RWPE2 (cell line): ENCODE data around the gene UROC1.

Experiments used
- ATAC-seq: fragments of 200-7000 bp; cut with Tn5 transposase; 3 replicates; pipeline ENCODE4 v1.9.1; 2021; ENCODE audit warnings: low read depth
- DNase-seq: peaks from one replicate; pipeline ENCODE4 v3.0.0-alpha.2; 2020; ENCODE audit warnings: low spot score
- H3K27ac ChIP-seq: fragments of 450-650 bp; 2 replicates; pipeline ENCODE4 v1.5.1; 2017; ENCODE audit warnings: mild to moderate bottlenecking; ENCODE audit not compliant: poor library complexity, severe bottlenecking
- H3K27me3 ChIP-seq: fragments of 250-450 bp; sonication (Bioruptor Pico); 2 replicates; pipeline ENCODE4 v1.5.1; 2021; ENCODE audit warnings: mild to moderate bottlenecking, moderate library complexity; ENCODE audit not compliant: insufficient read depth, poor library complexity, severe bottlenecking
- H3K36me3 ChIP-seq: fragments of 250-450 bp; sonication (Bioruptor Pico); 2 replicates; pipeline ENCODE4 v1.5.1; 2020; ENCODE audit warnings: low read depth, mild to moderate bottlenecking, moderate library complexity
- H3K4me1 ChIP-seq: fragments of 250-450 bp; sonication (Bioruptor Pico); 2 replicates; pipeline ENCODE4 v1.5.1; 2021; ENCODE audit warnings: mild to moderate bottlenecking, moderate library complexity; ENCODE audit not compliant: insufficient read depth, poor library complexity, severe bottlenecking
- H3K4me3 ChIP-seq: fragments of 250-450 bp; sonication (Bioruptor Pico); 2 replicates; pipeline ENCODE4 v1.5.1; 2021; ENCODE audit warnings: mild to moderate bottlenecking, moderate library complexity; ENCODE audit not compliant: severe bottlenecking
- H3K9me3 ChIP-seq: fragments of 250-450 bp; sonication (Bioruptor Pico); 2 replicates; pipeline ENCODE4 v1.5.1; 2021; ENCODE audit warnings: mild to moderate bottlenecking, moderate library complexity; ENCODE audit not compliant: severe bottlenecking
- TF ChIP-seq, protein P1 (sequence below): fragments of 450-650 bp; IDR thresholded peaks from one replicate; pipeline ENCODE4 v1.5.1; 2017; ENCODE audit warnings: mild to moderate bottlenecking, moderate library complexity; ENCODE audit not compliant: poor library complexity, severe bottlenecking

The UROC1 gene

DNA sequence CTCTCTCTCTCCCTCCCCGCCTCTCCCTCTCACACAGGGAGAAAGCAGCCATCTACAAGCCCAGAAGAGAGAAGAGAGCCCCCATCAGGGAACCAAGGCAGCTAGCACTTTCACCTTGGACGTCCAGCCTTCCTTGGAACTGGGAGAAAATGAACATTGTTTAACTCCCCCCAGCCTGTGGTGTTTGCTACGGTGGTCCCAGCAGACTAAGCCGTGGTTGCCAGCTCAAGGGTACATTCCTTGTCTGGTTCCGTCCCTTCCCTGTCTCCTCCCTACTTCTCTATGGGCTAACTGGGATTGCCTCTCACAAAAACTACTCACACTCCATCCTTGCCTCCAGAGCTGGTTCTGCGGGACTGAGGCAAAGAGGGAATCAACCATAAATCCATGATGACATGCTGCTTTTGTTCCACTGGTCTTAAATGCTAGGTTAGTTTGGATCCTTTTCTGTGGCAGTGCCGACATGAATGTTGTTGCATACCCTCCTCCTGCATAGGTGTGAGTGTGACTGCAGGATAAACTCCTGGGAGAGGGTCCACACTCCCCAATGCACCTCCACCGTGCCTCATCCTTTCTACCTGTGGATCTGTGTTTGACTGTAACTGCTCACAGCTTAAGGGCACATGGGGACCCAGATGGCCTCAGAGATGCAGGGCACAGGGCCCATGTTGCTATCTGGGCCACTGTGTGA lies 29.1 kb upstream of the UROC1 start:
- no peaks in the 10 kb centered on the region for H3K4me1 ChIP-seq
- H3K4me3 ChIP-seq, result no peak overlapping the region
- TF ChIP-seq, protein P1, sequence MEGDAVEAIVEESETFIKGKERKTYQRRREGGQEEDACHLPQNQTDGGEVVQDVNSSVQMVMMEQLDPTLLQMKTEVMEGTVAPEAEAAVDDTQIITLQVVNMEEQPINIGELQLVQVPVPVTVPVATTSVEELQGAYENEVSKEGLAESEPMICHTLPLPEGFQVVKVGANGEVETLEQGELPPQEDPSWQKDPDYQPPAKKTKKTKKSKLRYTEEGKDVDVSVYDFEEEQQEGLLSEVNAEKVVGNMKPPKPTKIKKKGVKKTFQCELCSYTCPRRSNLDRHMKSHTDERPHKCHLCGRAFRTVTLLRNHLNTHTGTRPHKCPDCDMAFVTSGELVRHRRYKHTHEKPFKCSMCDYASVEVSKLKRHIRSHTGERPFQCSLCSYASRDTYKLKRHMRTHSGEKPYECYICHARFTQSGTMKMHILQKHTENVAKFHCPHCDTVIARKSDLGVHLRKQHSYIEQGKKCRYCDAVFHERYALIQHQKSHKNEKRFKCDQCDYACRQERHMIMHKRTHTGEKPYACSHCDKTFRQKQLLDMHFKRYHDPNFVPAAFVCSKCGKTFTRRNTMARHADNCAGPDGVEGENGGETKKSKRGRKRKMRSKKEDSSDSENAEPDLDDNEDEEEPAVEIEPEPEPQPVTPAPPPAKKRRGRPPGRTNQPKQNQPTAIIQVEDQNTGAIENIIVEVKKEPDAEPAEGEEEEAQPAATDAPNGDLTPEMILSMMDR, result no peak
- no peaks in the 10 kb centered on the region for H3K9me3 ChIP-seq
- H3K27ac ChIP-seq, result no peak overlapping the region
- H3K36me3 ChIP-seq, result no peaks in the 10 kb centered on the region
- ATAC-seq, result no peak
- peak; percentile 19 for DNase-seq
- peaks cover 6% of the 10 kb centered on the region for H3K27me3 ChIP-seq

DNA sequence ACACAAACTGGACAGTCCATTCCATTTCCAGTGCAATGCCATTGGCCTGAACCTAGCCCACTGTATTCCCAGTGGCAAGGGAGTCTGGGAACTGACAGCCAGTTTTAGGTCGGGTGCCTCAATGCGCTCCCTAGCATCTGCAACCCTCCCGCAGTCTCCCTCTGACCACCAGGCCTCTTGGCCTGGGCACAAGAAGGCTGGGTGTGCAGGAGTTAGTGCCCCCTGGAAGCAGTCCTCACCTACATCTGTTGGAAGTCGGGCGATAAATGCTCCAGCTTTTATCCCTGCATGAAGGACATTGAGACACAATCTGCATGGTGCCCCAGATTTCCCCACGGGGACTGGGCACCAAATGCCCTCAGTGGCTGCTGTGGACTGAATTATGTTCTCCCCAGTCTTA lies 28.4 kb upstream of the UROC1 start:
- ATAC-seq, result no peak

DNA sequence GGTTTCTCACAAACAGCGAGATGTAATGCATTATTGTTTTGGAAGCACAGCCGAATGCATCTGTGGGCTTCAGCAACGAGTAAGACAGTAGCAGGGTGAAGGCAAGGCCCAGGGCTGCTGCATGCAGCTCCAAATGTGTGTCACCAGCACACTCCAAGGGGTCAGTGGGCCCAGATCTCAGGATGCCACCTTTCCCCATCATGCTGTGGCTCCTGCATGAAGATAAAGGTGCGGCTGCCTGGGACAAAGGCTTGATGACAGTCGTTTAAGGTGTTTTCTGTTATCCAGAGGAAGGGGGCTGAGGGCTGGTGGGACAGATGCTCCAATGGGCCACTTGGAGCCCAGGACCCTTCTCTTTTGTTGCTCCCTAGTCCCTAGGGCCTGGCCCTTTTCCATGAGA lies 28.0 kb upstream of the UROC1 start:
- H3K36me3 ChIP-seq, result no peaks in the 10 kb centered on the region
- peak; percentile 15 for DNase-seq
- H3K27ac ChIP-seq, result no peak overlapping the region
- peaks cover 15% of the 10 kb centered on the region for H3K27me3 ChIP-seq
- no peaks in the 10 kb centered on the region for H3K9me3 ChIP-seq
- H3K4me1 ChIP-seq, result peaks cover 4% of the 10 kb centered on the region
- ATAC-seq, result no peak
- H3K4me3 ChIP-seq, result no peak overlapping the region
- TF ChIP-seq, protein P1, result no peak

More for the DNA sequence above, 28.4 kb upstream of the UROC1 start:
- no peak for DNase-seq
- Histone ChIP-seq H3K27ac (no peak overlapping the region), H3K4me3 (no peak overlapping the region), H3K36me3 (no peaks in the 10 kb centered on the region), H3K27me3 (peaks cover 12% of the 10 kb centered on the region), H3K4me1 (no peaks in the 10 kb centered on the region), H3K9me3 (no peaks in the 10 kb centered on the region)
- TF ChIP-seq, protein P1, result no peak

DNA sequence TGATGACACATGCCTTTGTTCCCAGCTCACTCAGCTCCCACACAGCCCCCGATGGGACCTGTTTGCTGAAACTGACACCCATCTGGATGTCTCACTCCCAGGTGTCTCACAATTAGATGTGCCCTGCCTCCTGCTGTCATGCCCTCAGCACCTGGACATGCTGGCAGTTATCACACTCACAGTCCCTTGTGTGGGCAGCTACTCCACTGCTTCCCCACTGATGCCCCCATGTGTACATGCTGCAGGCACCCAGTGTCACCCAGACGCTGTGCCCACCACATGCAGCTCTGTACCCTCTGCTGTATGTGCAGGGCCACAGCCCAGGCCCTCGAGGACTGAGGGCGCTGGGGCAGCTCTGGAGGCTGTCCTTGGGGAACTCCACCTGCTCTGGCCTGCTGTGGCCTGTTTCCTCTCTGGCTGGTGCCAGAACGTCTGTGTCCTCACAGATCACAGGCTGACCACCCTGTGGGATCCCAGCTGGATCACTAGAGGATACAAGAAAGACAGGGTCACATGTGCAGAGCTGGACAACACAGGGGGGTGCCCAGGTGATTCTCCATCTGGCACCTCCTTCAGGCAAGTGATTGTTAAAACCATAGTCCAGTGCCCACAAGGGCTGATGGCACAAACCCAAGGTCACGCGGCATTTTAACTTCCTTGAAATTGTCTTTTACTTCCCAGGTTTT lies 27.2 kb upstream of the UROC1 start:
- no peak for ATAC-seq
- no peak overlapping the region for H3K4me3 ChIP-seq
- no peaks in the 10 kb centered on the region for H3K9me3 ChIP-seq
- H3K27me3 ChIP-seq, result peaks cover 15% of the 10 kb centered on the region
- no peak overlapping the region for H3K27ac ChIP-seq
- peaks cover 7% of the 10 kb centered on the region for H3K4me1 ChIP-seq
- DNase-seq, result peak; percentile 19
- TF ChIP-seq, protein P1, result no peak
- H3K36me3 ChIP-seq, result no peaks in the 10 kb centered on the region

DNA sequence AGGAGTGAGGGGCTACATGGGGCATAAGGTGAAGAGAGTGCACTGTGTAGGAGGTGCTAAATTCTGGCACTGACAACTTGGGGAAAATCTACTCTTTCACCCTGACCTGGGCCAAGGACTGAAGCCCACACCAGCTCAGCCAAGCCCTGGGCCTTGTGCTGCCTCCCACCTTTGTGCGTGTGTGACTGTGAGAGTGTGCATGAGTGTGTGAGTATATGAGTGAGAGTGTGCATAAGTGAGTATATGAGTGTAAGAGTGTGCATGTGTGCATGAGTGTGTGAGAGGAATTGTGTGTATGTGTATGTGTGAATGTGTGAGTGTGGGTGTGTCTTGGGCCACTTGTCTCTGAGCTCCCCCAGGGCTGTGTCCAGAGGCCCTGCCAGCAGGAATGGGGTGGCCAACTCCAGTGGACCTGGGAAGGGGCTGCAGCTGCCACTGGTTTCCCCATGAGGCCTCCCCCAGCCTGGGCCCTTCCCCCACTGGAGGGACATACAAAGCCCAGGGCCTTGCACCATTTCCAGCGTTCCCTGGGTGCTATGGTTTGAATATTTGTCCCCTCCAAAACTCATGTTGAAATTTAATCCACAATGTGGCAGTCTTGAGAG lies 26.0 kb upstream of the UROC1 start:
- no peak for ATAC-seq
- H3K4me3 ChIP-seq, result no peak overlapping the region
- no peak overlapping the region for H3K27ac ChIP-seq

More for the DNA sequence above, 26.0 kb upstream of the UROC1 start:
- Histone ChIP-seq H3K36me3 (no peaks in the 10 kb centered on the region), H3K9me3 (no peaks in the 10 kb centered on the region), H3K4me1 (peaks cover 7% of the 10 kb centered on the region), H3K27me3 (peaks cover 15% of the 10 kb centered on the region)
- TF ChIP-seq, protein P1, result no peak
- peak; percentile 36 for DNase-seq
